ENCODE results near the gene CALCOCO2.
"Not testable (repeated sequence)": the region's sequence is repeated elsewhere in the genome, so short reads cannot be mapped to it uniquely, and the experiment has no call there.

The CALCOCO2 gene

DNA sequence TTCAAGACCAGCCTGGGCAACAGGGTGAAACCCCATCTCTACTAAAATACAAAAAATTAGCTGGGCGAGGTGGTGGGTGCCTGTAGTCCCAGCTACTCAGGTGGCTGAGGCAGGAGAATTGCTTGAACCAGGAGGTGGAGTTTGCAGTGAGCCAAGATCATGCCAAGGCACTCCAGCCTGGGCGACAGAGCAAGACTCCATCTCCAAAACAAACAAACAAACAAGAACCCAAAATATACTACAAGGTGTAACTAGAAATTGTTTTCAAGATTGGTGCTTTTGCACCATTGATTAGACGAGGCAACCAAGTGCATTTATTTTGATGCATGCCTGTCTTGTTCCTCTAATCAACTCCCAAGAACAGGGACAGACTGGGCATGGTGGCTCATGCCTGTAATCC, 41.6 kb downstream of the CALCOCO2 start:
- DNase-seq (ENCODE audit: low read depth in 4 of 4, low spot score in 1 of 4), result not testable (repeated sequence)

DNA sequence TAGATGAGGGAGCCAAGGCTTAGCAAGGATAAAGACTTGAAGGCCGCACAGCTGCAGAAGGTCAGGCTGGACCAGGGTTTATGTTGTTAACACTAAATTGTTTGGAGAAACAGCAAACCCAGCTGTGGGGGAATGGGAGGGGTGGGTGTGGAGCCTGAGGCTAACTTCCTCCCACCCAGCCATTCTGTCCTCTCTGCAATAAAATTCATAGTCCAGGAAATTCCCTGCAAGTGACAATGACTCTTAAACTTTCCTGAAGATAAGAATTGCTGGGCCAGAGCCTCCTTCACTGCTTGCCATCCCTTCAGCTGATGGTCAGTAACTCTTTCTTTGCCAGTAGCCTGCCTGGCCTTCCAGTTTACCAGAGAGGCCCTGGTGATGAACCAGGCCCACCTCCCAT, 42.4 kb downstream of the CALCOCO2 start:
- DNase-seq (ENCODE audit: low read depth in 4 of 4, low spot score in 1 of 4), result no peak

DNA sequence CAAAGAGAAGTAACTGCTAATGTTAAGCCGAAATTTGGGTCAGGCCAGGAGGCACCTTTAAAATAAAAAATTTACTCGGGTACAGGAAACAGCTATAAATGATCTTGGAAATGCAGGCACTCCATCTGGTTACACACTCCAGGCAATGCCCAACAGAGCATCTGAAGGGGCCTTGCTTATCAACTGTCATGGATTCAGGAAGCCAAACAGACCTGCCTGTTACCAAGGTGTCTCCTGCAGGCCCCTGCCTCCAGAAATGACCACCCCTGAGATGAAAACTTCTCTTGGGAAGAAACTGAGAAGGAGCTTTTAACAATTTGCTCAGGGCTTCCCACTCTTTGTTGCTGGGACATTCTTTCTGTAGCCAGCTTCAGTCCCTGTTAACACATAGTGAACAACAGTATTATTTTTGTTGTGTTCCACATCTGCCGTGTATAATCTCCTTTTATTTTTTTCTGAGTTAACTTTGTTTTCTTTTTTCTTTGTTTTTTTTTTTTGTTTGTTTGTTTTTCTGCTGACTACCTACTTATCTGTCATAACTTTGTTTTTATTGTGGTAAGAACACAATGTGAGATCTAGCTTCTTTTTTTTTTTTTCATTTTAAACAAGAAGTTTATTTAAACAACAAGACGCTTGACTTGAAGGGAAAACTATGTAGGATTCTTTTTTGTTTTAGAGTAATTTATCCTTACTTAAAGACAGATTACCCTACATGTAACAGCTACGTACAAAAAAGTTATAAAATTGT, 43.0 kb downstream of the CALCOCO2 start:
- DNase-seq (ENCODE audit: low read depth in 4 of 4, low spot score in 1 of 4), result no peak

DNA sequence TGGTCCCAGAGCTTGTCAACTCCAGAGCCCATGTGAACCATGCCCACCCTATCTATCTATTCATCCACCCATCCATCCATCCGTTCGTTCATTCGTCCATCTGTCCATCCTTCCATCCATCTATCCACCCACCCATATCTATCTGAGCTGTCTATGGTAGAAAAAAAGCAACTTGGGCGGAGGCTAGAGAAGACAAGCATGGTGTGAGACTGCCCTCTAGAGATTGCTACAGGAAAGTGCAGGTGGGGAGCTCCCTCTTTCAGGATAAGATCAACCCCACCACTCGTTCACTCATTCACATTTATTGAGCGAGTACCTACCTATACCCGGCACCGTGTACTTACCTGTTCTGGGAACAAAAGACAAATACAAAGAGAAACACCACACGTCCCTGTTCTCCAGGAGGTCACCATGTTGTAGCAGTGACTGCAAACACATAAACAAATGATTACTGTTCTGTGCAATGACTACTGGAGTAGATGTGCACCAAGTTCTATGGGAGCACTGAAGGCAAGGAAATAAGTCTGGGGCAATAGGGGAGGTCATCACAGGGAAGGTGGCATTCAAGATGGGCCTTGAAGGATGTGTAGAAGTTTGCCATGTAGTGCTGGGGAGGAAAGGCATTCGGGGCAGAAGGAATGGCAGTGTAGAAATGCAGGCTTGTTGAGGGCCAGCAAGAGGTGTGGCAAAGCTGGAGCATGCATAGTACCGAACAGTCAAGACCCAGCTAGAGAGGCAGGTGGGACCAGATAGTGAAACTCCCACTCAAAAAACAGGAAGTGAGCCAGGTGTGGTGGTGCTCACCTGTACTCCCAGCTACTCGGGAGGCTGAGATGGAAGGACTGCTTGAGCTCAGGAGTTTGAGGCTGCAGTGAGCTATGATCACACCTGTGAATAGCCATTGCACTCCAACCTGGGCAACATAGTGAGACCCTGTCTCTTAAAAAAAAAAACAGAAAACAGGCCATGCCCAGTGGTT, 48.4 kb downstream of the CALCOCO2 start:
- DNase-seq (ENCODE audit: low read depth in 4 of 4, low spot score in 1 of 4), result peak in 1 of 4 experiments; percentile 24

DNA sequence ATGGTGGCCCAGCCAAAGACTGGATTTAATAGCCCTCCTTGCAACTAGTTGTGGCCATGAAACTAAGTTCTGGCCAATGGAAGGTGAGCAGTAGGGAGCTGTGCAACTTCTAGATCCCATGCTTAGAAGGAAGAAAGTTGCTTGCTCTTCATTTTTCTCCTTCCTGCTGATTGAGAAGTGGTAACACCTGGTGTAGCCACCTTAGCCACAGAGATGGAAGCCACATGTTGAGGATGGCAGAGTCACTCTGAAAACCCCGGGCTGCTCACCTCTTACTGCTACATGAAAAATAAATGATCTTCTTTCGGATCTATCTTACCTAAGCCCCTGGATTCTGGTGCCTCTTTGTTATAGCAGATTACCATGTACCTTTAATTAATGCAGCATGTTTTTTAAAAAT, 51.4 kb downstream of the CALCOCO2 start:
- DNase-seq (ENCODE audit: low read depth in 4 of 4, low spot score in 1 of 4), result no peak

DNA sequence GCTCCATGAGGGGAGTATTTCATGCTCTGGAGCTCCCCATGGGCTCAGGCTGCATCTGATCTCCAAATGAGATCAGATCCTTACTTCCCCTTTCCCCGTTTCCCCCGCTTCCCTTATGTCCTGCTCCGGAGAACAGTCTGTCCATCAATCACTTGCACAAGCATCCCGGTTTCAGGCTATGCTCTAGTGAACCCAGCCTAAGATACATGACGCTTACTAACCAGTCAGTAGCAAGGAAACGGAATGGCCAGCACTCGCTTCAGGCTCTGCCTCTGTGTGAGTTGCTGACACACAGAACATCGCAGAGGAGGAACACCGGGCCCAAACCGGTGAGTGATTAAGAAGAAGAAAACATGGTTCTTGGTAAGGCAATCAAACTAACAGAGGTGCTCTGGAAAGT, 52.3 kb downstream of the CALCOCO2 start:
- DNase-seq (ENCODE audit: low read depth in 4 of 4, low spot score in 1 of 4), result no peak

DNA sequence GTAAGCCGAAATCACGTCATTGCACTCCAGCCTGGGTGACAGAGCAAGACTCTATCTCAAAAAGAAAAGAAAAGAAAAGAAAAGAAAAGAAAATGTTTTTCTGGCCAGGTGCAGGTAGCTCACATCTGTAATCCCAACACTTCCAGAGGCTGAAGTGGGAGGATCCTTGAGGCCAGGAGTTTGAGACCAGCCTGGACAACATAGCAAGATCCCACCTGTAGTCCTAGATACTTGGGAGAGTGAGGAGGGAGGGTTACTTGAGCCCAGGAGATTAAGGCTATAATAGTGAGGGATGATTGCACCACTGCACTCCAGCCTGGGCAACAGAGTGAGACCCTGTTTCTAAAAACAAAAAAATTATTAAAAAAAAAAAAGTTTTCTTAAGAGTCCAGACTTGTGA, 59.3 kb downstream of the CALCOCO2 start:
- DNase-seq (ENCODE audit: low read depth in 4 of 4, low spot score in 1 of 4), result no peak

DNA sequence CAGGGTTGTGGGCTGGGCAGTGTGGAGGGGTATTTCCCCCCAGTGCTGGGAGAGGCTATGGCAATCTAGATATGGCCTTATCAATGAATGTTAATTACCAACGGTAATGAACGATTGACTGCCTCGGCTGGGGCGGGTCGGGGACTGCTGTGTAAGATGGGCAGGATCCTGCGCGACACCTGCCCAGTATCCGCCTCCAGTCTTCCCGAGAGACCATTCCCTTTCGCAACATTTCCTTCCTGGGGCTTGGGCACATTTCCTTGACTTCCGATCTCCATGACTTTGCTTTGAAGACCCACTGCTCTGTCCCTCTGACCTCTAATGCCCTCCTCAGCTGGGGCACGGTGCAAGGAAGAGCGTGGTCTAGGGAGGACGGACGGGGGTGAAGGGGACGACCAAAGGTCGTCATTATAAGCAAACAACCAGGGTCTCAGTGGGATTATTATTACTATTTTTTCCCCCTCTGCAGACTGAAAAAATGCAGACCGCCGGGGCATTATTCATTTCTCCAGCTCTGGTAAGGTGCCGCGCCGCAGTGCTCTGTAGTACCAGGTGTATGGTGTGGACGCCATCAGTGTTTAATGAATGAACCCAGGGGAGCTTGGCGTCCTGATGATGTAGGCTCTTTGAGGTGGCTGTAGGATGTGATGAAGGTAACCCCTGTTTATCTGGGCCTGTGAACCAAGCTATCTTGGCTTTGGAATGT, 62.3 kb downstream of the CALCOCO2 start:
- no peak for DNase-seq (ENCODE audit: low read depth in 4 of 4, low spot score in 1 of 4)

DNA sequence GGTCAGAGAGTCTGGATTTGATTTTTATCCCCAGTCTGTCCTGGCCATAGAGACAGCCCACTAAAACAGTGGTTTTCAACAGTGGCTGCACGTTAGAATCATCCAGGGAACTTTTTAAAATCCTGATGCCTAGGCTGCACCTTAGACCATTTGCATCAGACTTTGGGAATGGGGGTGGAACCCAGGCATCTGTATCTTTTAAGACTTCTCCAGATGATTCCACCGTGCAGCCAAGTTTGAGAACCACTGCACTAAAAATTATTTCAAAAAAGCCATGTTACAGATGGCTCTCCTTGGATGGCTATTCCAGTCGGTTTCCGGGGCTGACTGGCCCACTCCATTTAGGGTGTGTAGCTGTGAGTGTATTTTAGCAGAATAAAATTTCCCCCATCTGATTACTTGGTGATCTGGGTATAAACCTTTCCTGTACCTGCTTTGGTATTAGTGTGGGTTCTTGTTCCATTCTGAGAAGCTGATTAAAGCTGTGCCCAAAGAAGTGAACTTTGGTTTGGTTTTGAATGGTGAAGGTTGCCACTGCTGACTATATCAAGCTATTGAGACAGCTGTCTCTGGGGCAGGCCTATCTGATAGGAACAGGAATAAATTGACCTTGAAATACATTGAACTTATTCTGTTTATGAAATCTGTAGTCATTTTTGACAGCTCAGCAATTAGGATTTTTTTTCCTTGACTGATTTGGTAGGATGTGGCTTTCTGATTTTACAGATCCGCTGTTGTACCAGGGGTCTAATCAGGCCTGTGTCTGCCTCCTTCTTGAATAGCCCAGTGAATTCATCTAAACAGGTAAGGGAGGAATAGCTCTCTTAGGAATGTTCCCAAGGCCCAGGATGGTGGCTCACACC, 63.0 kb downstream of the CALCOCO2 start:
- DNase-seq (ENCODE audit: low read depth in 4 of 4, low spot score in 1 of 4), result no peak

DNA sequence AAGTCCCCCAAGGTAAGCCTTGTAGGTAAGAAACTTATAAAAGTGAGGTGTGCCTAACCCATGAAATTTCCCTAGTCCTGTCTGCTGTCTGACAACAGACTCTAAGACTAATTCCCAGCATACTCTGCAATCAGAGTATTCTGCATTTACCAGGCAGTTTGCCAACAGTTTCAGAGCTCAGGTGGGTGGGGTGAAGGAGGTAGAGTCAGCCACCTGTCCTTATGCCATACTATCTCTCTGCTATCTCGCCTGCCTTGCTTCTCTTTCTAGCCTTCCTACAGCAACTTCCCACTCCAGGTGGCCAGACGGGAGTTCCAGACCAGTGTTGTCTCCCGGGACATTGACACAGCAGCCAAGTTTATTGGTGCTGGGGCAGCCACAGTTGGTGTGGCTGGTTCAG, 64.1 kb downstream of the CALCOCO2 start:
- no peak for DNase-seq (ENCODE audit: low read depth in 4 of 4, low spot score in 1 of 4)

DNA sequence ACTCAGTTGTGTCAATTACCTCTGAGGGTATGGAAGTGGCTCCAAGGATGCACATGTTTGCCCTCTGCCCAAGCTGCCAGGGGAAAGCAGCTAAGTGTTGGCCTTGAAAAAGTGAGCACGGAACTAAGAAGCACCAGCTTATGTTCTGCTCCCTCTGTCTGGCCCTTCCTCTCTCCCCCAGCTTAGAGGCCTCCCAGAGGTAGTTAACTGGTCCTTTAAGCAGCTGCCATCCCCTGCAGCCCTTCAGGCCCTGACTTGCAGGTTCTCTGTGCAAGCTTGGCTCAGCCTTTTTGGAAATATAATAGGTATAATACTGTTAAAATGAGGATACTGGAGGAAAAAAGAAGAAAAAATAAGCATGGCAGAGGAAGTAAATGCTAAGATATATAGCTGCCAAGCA, 70.4 kb downstream of the CALCOCO2 start:
- no peak for DNase-seq (ENCODE audit: low read depth in 4 of 4, low spot score in 1 of 4)

DNA sequence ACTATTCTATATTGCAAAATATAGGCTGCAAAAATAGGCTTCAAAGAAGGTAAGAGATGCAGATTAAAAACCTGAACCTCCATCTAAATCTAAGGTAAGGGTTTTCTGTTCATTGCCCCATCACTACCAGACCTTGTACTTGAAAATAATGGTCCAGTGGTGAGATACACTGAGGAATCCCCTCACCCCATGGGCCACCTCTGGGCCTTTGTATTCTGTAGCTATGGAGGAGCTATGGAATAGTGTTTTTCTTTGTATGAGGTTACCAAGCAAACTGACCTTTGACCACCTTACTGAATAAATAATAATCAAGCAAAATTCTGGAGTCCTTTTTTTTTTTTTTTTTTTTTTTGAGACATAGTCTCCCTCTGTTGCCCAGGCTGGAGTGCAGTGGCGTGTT, 72.6 kb downstream of the CALCOCO2 start:
- no peak for DNase-seq (ENCODE audit: low read depth in 4 of 4, low spot score in 1 of 4)

DNA sequence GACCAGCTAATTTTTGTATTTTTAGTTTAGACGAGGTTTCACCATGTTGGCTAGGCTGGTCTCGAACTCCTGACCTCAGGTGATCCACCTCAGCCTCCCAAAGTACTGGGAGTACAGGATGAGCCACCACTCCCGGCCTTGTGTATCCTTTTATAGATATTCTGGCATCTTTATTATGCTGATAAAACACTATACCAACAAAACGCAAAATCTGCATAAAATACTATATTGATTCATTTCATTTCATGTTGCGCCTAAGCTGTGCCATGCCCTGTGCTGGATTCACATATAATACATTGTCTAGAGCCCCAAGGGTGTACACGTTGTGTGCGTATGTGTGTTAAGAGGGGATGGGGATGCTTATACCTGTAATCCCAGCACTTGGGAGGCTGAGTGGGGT, 73.6 kb downstream of the CALCOCO2 start:
- no peak for DNase-seq (ENCODE audit: low read depth in 4 of 4, low spot score in 1 of 4)

DNA sequence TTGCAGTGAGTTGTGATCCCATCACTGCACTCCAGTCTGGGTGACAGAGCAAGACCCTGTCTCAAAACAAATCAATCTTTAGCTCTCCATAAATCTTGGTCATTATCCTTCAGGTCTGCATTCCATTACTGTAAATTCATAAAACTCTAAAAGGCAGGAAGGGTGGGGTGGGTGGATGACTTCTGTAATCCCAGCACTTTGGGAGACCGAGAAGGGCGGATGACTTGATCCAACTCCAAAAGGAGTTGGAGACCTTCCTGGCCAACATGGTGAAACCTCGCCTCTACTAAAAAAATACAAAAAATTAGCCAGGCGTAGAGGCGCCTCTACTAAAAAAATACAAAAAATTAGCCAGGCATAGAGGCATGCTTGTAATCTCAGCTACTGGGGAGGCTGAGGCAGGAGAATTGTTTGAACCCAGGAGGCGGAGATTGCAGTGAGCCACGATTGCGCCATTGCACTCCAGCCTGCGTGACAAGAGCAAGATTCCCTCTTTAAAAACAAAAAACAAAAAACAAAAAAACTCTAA, 75.2 kb downstream of the CALCOCO2 start:
- no peak for DNase-seq (ENCODE audit: low read depth in 4 of 4, low spot score in 1 of 4)

DNA sequence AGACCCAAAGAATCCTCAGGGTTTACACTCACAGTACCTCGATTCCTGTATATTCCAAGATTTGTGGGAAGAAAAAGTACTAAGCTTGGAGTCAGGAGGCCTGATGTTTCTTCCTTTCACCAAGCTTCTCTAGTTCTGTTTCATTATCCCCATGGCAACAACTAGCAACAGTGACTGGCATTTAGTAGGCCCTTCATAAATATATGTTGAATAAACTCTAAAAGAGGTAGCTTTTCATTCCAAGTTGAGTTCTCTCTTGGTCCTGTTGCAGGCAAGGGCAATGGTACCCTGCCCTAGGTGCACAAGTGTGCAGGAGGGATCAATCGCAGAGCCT, 76.8 kb downstream of the CALCOCO2 start:
- no peak for DNase-seq (ENCODE audit: low read depth in 4 of 4, low spot score in 1 of 4)

DNA sequence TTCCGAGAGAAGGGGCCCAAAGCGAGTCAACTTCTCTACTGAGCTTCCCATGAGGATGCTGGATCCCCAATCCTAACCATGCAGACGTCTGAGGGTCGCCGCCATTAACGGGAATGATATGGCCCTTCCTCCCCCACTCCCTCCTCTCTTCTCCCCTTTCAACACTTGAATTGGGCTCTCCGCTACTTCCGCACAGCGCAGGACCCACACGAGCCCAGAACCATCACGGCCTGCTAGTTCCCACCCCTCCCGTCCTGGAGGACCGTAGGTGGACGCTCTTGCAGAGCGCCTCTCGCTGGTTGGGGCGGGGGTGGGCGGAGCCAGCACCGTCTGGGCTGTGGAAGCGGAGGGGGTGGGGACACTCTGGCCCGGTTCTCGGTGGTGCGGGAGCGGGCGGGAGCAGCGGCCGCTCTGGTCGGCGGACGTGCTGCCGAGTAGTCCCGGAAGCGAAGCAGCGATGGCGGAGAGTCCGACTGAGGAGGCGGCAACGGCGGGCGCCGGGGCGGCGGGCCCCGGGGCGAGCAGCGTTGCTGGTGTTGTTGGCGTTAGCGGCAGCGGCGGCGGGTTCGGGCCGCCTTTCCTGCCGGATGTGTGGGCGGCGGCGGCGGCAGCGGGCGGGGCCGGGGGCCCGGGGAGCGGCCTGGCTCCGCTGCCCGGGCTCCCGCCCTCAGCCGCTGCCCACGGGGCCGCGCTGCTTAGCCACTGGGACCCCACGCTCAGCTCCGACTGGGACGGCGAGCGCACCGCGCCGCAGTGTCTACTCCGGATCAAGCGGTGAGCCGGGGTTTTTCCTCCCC, 77.4 kb downstream of the CALCOCO2 start, which contains the start of gene UBE2Z:
Gene UBE2Z, plus strand, starts transcription at position 361 of the 797 bp plus-strand sequence. Its CDS starts 97 bp downstream, at position 458.
- DNase-seq (ENCODE audit: low read depth in 4 of 4, low spot score in 1 of 4), result peak; percentile 70 to 88 (median 77)

DNA sequence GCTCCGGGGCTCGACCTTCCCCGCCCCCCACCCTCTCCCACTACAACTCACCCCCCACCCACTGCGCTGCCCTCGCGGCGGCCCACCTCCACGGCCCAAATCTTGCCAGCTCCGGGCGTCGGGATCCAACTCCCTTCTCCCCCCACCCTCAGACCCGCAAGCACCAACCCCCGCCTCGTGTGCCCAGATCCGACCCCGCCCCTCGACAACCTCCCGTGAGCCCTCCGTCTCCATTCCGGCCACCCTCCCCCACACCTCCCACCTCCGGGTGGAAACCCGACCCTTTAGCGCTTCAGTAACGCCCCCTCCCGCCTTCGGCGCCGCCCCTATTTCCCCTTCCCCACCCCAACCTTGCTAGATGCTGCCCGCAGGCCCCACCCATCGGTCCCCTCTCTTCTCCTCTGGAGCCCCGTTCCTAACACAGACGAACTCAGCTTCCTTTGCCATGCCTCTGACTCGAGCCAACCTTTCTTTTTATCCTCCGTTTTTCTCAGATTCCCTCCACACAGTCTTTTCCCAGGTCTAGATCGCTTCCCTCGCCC, 78.1 kb downstream of the CALCOCO2 start:
- DNase-seq (ENCODE audit: low read depth in 4 of 4, low spot score in 1 of 4), result peak; percentile 68 to 95 (median 84)

DNA sequence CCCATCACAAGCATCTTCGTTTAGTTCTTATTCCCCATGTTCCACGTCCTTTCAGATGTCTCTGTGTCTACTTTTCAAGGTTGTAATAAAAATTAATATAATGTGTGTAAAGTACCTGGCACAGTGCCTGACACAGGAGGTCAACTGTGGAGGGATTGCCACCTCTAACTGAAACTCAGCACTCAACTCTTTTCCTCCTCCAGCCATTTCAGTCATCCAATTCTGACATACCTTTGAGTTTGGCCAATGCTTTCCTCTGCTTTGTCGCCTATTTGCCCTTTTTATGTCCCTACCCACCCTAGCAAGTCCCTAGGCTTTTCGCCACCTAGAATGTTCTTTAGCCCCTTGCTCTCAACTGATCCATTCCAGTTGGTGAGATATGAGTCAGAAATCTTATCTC, 78.9 kb downstream of the CALCOCO2 start:
- no peak for DNase-seq (ENCODE audit: low read depth in 4 of 4, low spot score in 1 of 4)

DNA sequence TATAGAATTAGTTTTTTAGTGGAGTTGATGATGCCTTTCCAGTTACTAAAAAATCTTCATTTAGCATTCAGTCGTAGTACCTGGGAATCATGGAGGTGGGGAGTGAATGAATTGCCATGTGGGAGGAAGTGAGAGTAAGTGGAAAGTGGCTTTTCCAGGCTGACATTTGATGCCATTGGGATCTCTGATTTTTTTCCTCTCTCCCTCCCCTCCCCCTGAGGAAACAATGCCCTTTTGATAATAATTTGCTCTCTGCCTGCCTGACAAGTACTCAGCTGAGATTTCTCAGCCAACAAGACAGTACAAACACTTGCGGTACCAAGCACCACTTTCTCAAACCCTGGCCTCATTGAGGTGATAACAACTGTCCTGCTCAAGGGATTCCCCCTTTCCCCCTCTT, 79.5 kb downstream of the CALCOCO2 start:
- no peak for DNase-seq (ENCODE audit: low read depth in 4 of 4, low spot score in 1 of 4)
